ENCODE data around the gene FBN1.

DNA sequence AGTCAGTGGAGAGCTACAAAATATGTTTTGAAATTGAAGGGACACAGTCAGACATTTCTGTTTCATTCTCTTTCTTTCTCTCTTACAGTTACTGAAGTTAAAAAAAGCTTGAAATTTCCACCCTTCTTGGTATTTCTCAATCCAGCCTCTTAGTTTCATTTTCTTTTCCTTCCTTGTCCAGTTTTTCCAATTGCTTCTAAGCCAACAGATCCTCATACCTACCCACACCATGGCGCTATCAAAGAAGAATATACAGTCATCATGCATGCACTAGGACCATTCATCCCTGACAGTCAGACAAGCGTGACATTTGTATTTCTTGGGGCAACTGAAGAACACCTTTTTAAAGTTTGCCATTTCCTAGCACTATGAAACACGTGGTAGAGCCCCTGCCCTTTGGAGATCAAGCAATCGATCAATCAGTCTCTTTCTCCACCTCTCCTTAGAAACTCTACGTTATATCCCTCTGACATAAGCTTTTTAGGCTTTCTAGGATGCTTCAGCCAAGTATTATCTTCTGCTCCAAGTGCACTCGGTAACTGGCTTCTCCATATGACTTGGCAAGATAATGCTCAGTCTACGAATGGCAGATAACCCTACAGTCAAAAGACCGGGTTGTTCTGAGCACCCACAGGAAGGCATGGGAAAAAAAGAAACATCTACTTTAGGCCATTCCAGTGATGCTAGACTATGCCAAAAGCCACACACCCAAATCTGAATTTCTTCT is 65.4 kb downstream of the FBN1 start:
- TF ChIP-seq, protein P1, sequence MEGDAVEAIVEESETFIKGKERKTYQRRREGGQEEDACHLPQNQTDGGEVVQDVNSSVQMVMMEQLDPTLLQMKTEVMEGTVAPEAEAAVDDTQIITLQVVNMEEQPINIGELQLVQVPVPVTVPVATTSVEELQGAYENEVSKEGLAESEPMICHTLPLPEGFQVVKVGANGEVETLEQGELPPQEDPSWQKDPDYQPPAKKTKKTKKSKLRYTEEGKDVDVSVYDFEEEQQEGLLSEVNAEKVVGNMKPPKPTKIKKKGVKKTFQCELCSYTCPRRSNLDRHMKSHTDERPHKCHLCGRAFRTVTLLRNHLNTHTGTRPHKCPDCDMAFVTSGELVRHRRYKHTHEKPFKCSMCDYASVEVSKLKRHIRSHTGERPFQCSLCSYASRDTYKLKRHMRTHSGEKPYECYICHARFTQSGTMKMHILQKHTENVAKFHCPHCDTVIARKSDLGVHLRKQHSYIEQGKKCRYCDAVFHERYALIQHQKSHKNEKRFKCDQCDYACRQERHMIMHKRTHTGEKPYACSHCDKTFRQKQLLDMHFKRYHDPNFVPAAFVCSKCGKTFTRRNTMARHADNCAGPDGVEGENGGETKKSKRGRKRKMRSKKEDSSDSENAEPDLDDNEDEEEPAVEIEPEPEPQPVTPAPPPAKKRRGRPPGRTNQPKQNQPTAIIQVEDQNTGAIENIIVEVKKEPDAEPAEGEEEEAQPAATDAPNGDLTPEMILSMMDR (IDR thresholded peaks at IDR 0.05), result no peak
- TF ChIP-seq EP300 (IDR thresholded peaks at IDR 0.05) (no peak), POLR2A (IDR thresholded peaks at IDR 0.05) (no peak), POLR2AphosphoS5 (IDR thresholded peaks at IDR 0.05) (no peak)
